Activated CD4-positive, CD25-positive, alpha-beta regulatory T cell treated with anti-CD3 and anti-CD28 coated beads, Interleukin-2, amount 50 U/mL, for 16 hours (primary cell): ENCODE measurements around the gene SDHAF3.
A peak's percentile ranks its signal among the peaks of the same experiment; 100 is the strongest.
"Not testable (repeated sequence)": the region's sequence is repeated elsewhere in the genome, so short reads cannot be mapped to it uniquely, and the experiment has no call there.

Source experiments
- DNase-seq: peaks from one replicate; pipeline ENCODE4 v3.0.0-alpha.2; 2020; ENCODE audit warnings: low read depth, low spot score

Gene SDHAF3

DNA sequence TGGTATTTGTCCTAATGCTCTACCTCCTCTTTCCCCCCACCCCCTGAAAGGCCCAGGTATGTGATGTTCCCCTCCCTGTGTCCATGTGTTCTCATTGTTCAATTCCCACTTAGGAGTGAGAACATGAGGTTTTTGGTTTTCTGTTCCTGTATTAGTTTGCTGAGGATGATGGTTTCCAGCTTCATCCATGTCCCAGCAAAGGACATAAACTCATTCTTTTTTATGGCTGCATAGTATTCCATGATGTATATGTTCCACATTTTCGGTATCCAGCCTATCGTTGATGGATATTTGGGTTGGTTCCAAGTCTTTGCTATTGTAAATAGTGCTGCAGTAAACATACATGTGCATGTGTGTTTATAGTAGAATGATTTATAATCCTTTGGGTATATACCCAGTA, 5.6 kb downstream of the SDHAF3 start:
- DNase-seq, result not testable (repeated sequence)

DNA sequence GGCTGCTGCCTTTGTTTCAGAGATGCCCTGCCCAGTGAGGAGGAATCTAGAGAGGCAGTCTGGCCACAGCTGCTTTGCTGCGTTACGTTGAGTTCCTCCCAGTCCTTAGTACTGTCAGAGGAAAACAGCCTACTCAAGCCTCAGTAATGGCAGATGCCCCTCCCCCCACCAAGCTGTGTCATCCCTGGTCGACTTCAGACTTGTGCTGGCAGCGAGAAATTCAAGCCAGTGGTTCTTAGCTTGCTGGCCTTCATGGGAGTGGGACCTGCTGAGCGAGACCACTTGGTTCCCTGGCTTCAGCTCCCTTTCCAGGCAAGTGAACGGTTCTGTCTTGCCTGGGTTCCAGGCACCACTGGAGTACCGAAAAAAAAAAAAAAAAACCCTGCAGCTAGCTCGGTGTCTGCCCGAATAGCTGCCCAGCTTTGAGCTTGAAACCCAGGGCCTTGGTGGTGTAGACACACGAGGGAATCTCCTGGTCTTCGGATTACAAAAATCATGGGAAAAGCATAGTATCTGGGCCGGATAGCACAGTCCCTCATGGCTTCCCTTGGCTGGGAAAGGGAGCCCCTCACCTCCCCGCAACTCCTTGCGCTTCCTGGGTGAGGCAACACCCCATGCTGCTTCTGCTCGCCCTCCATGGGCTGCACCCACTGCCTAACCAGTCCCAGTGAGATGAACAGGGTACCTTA, 9.1 kb downstream of the SDHAF3 start:
- no peak for DNase-seq

DNA sequence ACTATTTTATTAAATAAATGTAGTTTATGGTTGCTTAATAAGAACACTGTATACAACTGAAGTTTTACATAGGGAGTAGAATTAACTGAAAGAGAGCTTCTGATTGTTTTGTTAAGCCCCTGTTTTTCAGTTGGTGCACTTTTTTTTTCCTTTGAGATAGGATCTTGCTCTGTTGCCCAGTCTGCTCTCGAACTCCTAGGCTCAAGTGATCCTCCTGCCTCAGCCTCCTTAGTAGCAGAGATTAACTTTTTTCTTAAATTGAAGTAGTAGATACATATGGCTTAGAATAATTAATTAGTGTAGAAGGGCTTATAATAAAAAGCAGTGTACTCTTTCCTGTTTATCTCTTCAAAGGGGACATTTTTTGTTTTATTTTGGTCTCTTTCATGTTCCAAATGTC, 11.2 kb downstream of the SDHAF3 start:
- DNase-seq, result no peak

DNA sequence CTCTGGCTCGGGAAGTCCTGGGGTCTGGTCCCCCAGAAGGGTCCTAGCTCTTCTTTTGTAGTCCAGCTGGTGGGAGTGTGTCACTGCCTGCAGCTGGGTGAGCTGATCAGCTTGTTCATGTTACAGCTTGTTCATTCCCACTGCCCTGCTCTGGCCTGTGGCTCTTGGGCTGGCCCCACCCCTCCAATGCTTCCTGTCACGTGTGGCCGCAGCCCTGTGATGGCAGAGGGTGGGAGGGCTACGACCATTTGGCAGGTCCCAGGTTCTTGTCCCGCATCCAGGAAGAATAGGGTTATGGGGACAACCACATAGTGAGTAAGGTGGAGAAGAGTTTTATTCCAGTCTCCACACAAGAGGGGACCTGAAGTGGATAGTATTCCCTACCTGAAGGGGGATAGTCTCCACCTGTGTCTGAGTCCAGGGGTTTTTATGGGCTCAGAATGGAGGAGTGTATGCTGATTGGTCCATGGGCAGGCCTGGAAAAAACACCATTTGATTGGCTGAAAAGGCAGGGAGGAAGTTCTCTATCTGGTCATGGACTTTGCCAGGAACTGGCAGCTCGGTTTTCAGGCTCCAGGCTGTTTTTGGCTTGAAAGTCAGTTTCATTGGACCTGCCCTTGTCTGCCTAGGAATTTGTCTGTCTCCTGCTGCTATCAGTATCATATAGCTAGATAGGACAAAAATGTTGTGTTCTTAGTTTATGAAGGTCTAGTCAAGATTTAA, 13.1 kb downstream of the SDHAF3 start:
- no peak for DNase-seq

DNA sequence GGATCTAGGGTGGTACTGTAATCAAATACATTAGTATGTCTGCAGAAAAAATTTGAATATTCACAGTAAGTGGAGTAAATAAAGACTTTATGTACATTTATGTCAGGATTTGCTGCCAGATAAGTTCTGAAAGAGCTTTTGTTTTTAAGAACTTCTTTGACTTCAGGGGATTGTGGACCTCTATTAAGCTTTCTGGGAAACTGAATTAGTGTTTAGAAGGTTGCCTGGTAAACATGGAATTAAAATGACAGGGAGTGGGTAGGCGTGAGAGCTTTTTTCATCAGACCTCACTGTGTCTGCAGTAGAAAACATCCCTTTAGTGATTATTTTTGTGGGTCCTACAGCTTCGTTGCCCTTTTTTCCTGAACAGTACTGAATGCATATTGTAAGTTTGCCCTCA, 15.7 kb downstream of the SDHAF3 start:
- no peak for DNase-seq

DNA sequence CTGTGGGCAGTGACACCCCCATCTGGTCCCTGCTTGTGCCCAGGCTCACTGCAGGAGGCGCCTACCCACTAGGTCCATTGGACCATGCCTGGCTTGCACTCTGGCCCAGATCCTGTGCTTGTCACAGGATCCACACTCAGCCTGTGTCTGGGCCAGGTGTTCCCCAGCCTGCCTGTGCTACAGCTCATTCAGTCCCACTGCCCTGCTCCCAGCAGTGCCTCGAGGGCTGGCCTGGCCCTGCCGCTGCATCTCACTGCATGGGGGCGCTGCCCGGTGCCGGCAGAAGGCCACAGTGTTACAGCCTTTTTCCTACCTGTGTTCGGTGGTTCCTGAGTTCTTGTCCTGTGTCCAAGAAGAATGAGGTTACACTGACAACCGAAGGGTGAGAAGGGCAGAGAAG, 21.3 kb downstream of the SDHAF3 start:
- no peak for DNase-seq

DNA sequence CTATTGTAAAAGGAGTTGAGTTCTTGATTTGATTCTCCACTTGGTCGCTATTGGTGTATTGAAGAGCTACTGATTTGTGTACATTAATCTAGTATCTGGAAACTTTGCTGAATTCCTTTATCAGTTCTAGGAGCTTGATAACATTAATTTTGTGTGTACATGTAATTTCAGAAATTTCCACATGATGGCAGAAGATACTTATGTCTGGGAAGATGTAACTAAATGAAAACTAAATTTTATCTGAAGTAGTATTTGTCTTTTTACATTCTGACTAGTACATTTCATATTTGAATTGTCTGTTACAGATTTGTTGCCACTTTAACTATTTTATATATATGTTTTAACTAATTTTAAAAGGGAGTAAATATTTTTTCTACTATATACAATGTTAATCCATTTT, 27.6 kb downstream of the SDHAF3 start:
- DNase-seq, result no peak

DNA sequence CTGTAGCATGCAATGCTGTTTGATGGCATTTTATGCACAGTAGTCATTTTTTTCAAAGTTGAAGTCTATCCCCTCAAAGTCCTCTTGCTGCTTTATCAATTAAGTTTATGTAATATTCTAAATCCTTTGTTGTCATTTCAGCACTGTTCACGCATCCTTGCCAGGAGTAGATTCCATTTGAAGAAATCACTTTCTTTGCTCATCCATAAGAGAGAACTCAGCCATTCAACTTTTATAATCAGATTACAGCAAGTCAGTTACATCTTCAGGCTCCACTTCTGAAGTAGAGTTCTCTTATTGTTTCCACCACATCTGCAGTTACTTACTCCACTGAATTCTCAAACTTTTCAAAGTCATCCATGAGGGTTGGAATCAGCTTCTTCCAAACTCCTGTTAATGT, 32.3 kb downstream of the SDHAF3 start:
- no peak for DNase-seq

DNA sequence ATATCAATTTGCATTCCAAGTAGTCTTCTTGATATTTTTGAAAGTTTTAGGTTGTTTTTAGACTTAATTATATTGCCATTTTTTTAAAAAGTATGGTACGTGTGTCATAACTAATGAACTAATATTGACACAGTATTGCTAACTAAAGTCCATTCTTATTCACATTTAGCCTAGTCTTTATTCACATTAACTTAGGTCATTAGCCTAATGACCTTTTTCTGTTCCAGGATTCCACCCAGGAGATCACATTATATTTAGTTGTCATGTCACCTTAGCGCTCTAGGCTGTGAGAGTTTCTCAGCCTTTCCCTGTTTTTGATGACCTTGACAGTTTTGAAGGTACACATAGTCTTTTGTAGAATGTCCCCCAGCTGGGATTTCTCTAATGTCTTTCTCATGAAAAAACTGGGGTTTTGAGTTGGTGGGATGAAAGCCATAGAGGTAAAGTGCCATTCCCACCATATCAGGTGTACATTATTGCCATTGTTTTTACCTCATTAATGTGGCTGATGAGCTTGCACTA, 38.5 kb downstream of the SDHAF3 start:
- no peak for DNase-seq

DNA sequence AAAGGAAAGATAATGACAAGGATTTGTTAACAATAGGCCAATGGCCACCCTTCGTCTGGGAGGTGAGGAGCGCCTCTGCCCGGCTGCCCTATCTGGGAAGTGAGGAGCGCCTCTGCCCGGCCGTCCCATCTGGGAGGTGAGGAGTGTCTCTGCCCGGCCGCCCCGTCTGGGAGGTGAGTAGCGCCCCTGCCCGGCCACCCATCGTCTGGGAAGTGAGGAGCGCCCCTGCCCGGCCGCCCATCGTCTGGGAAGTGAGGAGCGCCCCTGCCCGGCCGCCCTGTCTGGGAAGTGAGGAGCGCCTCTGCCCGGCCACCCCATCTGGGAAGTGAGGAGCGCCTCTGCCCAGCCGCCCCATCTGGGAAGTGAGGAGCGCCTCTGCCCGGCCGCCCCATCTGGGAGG, 42.5 kb downstream of the SDHAF3 start:
- DNase-seq, result not testable (repeated sequence)

DNA sequence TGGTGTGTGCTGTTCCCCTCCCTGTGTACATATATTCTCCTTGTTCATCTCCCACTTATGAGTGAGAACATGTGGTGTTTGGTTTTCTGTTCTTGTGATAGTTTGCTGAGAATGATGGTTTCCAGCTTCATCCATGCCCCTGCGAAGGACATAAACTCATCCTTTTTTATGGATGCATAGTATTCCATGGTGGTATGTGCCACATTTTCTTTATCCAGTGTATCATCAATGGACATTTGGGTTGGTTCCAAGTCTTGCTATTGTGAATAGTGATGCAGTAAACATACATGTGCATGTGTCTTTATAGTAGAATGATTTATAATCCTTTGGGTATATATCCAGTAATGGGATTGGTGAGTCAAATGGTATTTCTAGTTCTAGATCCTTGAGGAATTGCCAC, 44.1 kb downstream of the SDHAF3 start:
- not testable (repeated sequence) for DNase-seq

DNA sequence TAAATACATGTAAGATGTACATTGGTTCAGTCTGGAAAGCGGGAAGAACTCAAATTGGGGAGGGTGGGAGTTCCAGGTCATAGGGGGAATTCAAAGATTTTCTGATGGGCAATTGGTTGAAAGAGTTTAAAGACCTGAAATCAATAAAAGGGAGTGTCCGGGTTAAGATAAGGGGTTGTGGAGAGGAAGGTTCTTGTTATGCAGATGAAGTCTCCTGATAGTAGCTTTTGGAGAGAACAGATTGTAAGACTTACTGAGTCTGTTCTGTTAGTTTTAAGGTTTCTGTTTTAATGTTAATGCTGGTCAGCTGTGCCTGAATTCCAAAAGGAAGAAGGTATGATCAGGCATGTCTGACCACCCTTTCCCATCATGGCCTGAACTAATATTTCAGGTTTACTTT, 48.8 kb downstream of the SDHAF3 start:
- no peak for DNase-seq

DNA sequence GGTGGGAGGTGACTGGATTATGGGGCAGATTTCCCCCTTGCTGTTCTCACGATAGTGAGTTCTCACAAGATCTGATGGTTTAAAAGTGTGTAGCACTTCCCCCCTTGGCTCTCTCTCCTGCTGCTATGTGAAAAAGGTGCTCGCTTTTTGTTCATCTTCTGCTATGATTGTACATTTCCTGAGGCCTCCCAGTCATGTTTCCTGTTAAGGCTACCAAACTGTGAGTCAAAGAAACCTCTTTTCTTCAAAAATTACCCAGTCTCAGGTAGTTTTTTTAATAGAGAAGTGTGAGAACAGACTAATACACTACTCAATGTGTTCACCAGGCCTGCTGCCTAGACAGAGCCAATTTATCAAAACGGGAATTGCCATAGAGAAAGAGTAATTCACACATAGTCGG, 49.7 kb downstream of the SDHAF3 start:
- no peak for DNase-seq

DNA sequence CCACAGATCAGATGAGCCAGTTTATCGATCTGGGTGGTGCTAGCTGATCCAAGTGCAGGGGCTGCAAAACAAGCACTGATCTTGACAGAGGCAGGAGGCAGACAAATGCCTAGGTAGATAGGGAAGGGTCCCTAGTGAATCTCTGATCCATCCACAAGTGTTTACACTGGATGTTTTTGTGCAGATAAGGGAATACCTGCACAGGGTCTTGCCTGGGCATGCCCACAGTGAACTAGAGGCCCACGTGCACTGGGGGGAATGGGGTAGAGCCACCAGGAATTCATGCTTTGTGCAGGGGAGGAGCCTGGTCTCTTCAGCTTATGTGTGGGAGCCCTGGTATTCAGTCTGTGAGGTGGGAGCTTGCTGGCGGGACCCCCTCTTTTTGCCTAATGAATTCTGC, 50.3 kb downstream of the SDHAF3 start:
- no peak for DNase-seq

DNA sequence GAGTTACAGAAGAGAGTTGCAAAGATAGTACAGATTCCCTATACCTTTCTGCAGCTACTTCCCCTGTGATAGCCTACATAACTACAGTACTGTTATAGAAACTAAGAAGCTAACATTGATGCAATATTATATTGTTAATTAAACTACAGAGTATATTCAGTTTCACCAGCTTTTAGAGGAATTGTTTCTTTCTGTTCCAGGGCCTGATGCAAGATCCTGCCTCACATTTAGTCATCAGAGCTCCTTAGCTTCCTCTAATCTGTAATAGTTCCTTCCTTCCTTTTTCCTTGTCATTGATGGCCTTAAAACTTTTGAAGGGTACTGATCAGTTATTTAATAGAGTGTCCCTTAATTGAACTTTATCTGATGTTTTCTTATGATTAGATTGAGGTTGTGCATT, 56.8 kb downstream of the SDHAF3 start:
- DNase-seq, result no peak

DNA sequence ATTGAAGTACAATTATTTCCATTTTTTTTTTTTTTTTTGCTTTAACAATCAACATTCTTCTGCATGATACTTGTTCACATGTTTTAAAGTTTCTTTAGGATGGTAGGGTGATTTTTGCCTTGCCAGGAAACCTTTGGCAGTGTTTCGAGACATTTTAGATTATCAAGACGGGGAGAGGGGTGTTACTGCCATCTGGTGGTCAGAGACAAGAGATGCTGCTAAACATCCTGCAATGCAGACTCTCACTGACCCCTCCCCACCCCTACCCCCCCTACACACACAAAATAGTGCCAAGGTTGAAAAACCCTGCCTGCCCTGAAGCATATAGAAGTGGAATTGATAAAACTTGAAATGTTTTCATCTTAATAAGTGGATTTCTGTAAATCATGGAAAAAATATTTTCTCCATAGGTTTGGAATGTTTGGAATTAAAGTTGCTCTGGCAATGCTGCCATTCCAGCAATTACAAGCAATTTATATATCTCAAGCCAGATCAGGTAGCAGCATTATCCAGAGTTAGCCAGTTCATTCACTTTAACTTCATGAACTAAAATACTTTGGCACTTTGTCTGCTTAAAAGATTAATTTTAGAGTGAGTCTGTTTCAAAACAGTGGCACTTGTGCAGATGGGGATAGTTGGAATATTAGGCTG, 62.1 kb downstream of the SDHAF3 start:
- DNase-seq, result peak; percentile 12

DNA sequence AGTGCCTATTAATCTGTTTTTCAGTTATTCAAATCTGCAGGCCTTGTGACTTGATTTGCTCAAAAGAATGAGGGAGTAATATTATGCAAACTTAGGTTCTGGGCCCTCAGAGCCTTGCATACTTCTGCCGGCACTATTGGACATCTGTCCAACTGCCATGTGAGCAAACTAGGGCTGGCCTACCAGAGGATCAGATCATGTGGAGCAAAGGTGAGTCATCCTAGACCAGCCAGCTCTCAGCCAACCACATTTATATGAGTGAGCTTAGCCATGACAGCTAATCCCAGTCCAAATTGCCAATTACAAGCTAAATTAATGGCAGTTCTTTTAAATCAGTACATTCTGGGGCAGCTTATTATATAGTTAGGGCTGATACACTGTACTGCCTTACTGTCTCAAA, 69.6 kb downstream of the SDHAF3 start:
- no peak for DNase-seq

DNA sequence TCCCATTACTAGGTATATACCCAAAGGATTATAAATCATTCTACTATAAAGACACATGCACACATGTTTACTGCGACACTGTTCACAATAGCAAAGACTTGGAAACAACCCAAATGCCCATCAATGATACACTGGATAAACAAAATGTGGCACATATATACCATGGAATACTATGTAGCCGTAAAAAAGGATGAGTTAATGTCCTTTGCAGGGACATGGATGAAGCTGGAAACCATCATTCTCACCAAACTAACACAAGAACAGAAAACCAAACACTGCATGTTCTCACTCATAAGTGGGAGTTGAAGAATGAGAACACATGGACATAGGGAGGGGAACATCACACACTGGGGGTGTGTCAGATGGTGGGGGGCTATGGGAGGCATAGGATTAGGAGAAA, 78.7 kb downstream of the SDHAF3 start:
- not testable (repeated sequence) for DNase-seq

DNA sequence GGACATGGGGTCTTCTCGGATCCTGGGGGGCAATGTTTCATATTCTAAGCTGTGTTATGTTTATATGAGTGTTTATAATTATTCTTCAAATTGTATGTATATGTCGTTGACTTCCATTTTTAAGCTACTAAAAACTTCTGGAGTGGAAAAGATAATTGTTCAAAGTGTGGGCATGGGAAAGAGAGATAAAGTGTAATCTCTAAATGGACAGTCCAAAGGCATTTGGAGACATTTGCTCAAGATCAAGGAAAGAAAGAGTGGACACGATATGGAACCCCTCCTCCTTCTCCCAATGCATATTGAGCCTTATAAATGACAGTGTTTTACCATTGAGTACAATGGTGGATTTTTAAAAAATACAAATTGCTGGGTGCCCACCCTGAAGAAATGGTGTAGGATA, 81.1 kb downstream of the SDHAF3 start:
- no peak for DNase-seq

DNA sequence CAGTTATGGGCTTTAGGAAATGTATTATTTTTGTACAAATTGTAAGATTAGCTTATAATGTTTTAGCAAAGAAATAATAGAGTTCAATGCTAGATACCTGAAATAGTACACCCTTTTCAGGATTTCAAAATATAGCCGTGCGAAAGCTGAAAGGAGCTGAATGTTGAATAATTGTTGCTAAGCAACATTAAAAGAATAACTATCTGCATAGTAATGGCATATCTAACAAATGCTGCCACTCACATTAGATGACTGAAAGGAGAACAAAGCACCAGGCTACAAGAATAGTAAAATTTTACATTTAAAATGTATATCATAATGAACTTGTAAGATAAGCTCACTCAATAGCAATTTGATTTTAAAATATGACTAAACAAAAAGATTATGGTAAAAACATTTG, 82.5 kb downstream of the SDHAF3 start:
- DNase-seq, result no peak

DNA sequence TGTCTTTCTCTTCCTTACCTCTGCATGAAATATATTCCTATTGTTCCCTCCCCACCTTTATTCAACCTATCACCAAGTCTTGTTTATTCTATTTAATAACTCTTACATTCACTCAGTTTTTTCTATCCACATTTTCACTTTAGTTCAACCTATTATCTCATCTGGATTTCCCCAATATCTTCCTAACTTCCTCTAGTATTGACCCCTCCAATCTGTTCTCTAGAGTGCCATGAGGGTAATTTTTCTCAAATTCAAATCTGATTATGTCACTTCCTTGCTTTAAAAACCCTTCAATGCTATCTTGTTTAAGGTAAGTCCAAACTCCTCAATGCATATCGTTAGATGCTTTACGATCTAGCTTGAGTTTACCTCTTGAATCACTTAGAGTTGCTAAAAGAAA, 86.5 kb downstream of the SDHAF3 start:
- no peak for DNase-seq

DNA sequence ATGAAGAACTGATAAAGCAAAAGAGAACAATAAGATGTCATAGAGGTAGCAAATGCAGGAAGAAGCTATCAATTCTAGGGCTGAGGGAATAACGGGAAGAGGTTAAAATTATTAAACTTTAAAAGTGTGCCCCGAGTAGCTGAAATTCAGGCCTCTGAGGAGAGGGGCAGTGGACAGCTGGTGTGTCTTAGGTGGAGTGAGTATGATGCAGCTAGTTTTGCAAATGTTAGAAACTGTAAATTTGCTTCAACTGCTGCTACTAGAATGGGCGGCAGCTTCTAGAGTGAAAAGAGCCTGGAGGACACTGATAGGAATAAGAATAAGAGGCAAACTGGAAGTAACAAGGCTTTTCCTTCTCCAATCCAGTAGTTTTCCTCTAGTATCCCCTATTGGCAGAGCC, 87.3 kb downstream of the SDHAF3 start:
- DNase-seq, result no peak

DNA sequence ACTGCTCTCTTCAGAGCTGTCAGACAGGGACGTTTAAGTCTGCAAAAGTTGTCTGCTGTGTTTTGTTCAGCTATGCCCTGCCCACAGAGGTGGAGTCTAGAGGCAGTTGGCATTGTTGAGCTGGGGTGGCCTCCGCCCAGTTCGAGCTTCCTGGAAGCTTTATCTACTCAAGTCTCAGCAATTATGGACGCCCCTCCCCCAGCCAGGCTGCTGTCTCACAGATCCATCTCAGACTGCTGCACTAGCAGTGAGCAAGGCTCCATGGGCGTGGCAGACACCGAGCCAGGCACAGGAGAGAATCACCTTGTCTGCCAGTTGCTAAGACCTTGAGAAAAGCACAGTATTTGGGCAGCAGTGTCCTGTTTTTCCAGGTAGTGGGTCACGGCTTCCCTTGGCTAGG, 98.1 kb downstream of the SDHAF3 start:
- no peak for DNase-seq
